Esophagus muscularis mucosa (tissue), 4 donors: ENCODE data around the gene PC. TPM values are rescaled to one million over a fixed set of nuclear protein-coding genes. Genes with fewer than 3 reads are reported as not detected.

Source experiments
- DNase-seq: peaks from one replicate; pipeline ENCODE4 v3.0.0-alpha.2; 2017; ENCODE audit errors: extremely low spot score
- H3K27ac ChIP-seq, 4 donors: fragments of 200-600 bp; sonication (generic); replicated peaks in 1 of 4; 1 replicate in 3 of 4; 2 replicates in 1 of 4; pipeline ENCODE4 v1.5.1; 2016 to 2019; ENCODE audit warnings: mild to moderate bottlenecking in 1 of 4
- H3K27me3 ChIP-seq, 4 donors: fragments of 200-600 bp; sonication (generic); one replicate each; pipeline versions ENCODE4 v1.5.1 to v1.6.0; 2016 to 2019
- H3K36me3 ChIP-seq, 4 donors: fragments of 200-600 bp; sonication (generic); one replicate each; pipeline ENCODE4 v1.5.1; 2016 to 2019
- H3K4me1 ChIP-seq, 4 donors: fragments of 200-600 bp; sonication (generic); one replicate each; pipeline ENCODE4 v1.5.1; 2016 to 2019
- H3K4me3 ChIP-seq, 4 donors: fragments of 200-600 bp; sonication (generic); 1 replicate in 2 of 4; 2 replicates in 2 of 4; pipeline ENCODE4 v1.5.1; 2016 to 2019; ENCODE audit warnings: mild to moderate bottlenecking in 4 of 4, moderate library complexity in 1 of 4
- H3K9me3 ChIP-seq, 4 donors: fragments of 200-600 bp; sonication (generic); 1 replicate in 3 of 4; 2 replicates in 1 of 4; pipeline ENCODE4 v1.5.1; 2016 to 2019
- EP300 ChIP-seq: sonication (generic); formaldehyde crosslinking; IDR thresholded peaks from one replicate; pipeline ENCODE4 v1.6.1; 2017; ENCODE audit warnings: antibody characterized with exemption
- POLR2A ChIP-seq: fragments of 450-650 bp; IDR thresholded peaks from one replicate; pipeline ENCODE4 v1.6.1; 2017; ENCODE audit warnings: antibody characterized with exemption, moderate library complexity, mild to moderate bottlenecking, low read depth
- POLR2AphosphoS5 ChIP-seq, 2 donors: sonication (generic); formaldehyde crosslinking; IDR thresholded peaks; one replicate each; pipeline ENCODE4 v1.6.1; 2017; ENCODE audit warnings: antibody characterized with exemption in 2 of 2
- WGBS: methylation state at CpG from one replicate; pipeline ENCODE4 v1.1.5; 2018; 5-methylcytosine and 5-hydroxymethylcytosine counted together
- intact Hi-C: fragments of 100-400 bp; cut with DNase I; formaldehyde crosslinking; loops from one replicate; pipeline ENCODE4 v1.15.1; 2023
- total RNA-seq, 4 donors: library from RNA; depleted of rRNA; stranded (reverse); fragments of >200 nt; gene quantifications; one replicate each; pipeline versions ENCODE4 v1.1.0 to v1.2.1, GENCODE V29; 2016
- TF ChIP-seq, protein P1 (sequence below), 3 experiments: fragments of 200-600 bp in 2 of 3; fragments of 450-650 bp in 1 of 3; sonication (generic) in 2 of 3; IDR thresholded peaks; one replicate each; pipeline ENCODE4 v1.5.1; 2017 to 2019; ENCODE audit warnings: antibody characterized with exemption in 3 of 3, mild to moderate bottlenecking in 2 of 3, moderate library complexity in 1 of 3

Gene PC
- total RNA-seq, 4 donors from 2014 or later, result 2.1 to 5.5 (median 5.1) TPM

DNA sequence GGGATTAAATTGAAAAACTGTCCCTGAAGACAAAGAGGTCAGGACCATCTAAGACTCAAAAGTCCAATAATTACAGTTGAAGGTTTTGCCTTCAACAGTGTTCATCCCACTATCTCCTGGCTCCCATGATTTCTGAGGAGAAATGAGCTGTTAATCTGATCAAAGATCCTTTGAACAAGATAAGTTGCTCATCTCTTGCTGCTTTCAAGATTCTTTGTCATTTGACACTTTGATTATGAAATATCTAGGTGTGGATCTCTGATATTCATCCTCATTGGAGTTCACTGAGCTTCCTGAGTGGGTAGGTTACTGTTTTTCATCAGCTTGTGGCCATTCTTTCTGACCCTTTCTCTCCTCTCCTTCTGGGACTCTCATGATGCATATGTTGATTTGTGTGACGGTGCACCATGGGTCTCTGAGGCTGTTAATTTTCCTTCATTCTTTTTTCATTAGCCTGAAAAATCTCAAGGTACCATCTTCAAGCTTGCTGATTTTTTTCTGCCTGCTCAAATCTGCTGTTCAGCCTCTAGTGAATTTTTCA is 20.9 kb downstream of the PC start:
- no peaks in the 10 kb centered on the region for H3K27me3 ChIP-seq
- H3K4me1 ChIP-seq, result no peaks in the 10 kb centered on the region
- no peak overlapping the region for H3K4me3 ChIP-seq
- TF ChIP-seq EP300 (no peak), POLR2AphosphoS5 (IDR thresholded peaks at IDR 0.05) (no peak), POLR2A (no peak)
- TF ChIP-seq, protein P1, sequence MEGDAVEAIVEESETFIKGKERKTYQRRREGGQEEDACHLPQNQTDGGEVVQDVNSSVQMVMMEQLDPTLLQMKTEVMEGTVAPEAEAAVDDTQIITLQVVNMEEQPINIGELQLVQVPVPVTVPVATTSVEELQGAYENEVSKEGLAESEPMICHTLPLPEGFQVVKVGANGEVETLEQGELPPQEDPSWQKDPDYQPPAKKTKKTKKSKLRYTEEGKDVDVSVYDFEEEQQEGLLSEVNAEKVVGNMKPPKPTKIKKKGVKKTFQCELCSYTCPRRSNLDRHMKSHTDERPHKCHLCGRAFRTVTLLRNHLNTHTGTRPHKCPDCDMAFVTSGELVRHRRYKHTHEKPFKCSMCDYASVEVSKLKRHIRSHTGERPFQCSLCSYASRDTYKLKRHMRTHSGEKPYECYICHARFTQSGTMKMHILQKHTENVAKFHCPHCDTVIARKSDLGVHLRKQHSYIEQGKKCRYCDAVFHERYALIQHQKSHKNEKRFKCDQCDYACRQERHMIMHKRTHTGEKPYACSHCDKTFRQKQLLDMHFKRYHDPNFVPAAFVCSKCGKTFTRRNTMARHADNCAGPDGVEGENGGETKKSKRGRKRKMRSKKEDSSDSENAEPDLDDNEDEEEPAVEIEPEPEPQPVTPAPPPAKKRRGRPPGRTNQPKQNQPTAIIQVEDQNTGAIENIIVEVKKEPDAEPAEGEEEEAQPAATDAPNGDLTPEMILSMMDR (IDR thresholded peaks at IDR 0.05), result no peak
- H3K36me3 ChIP-seq, result no peaks in the 10 kb centered on the region
- H3K9me3 ChIP-seq, result no peaks in the 10 kb centered on the region
- WGBS, result 88% methylated on average over 1 of the region's 1 CpG
- H3K27ac ChIP-seq, result no peak overlapping the region
- no peak for DNase-seq
- intact Hi-C loops, result no loop called here

DNA sequence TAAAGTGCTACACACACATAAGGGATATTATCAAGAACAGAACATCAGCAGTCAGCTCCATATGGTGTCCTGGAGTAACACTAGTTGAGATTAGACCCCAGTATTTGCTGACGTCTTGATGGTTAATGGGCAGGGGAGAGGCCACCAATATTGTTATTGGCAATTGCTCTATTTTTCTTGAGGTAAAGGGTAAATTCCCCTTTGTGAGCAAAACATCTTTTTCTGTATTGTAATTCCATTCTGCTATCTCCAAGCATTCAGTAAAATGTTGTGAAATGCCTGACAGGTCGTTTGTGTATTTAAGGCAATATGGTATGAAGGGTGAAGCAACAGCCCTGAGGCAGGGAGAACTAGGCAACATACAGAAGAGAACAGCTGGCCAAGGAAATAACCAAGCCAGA is 21.9 kb downstream of the PC start:
- no peak for DNase-seq
- Histone ChIP-seq H3K27ac (no peak overlapping the region), H3K27me3 (no peaks in the 10 kb centered on the region), H3K4me3 (no peak overlapping the region), H3K4me1 (no peaks in the 10 kb centered on the region), H3K36me3 (no peaks in the 10 kb centered on the region), H3K9me3 (no peaks in the 10 kb centered on the region)
- 66% methylated on average over 2 of the region's 2 CpGs for WGBS
- TF ChIP-seq, protein P1 (IDR thresholded peaks at IDR 0.05), result no peak
- TF ChIP-seq POLR2AphosphoS5 (IDR thresholded peaks at IDR 0.05) (no peak), EP300 (no peak), POLR2A (no peak)
- intact Hi-C loops, result no loop called here

DNA sequence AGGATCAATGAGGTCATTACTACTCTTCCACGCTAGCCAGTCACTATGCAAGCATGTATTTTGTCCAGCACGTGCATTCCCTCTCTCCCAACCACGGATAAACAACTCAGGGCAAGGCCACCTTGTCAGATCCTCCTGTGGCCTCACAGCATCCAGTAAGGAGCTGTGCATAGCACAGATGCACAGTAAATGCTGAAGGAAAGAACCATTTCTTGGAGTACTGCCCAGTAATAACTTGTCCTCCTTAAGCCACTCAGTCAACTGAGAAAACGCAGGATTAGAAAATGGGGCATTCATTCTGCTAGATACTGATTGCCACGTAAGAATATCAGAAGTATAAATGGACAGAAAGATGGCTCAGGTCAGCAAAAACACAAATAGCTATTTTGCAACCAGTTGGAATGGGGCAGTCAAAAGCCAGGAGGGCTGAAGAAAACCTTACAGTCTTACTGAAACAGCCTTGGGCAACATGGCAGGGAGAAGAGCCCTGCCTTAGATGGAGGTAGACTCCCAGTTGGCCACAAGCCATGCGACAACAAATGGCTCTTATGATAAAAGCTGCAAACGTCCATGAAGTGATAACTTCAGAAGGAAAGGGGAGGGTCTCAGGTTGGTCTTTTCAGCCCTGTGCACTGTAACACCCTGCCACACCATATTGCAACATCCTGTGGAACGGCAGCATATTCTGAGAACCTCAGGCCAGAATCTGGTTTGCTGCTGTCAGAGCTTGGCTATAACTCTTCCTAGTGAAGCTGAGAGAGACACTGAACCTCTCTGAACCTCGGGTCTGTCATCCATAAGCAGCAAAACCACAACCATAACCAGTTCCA is 23.0 kb downstream of the PC start:
- Histone ChIP-seq H3K4me1 (no peaks in the 10 kb centered on the region), H3K4me3 (no peak overlapping the region), H3K27ac (no peak overlapping the region), H3K36me3 (no peaks in the 10 kb centered on the region), H3K27me3 (no peaks in the 10 kb centered on the region), H3K9me3 (no peaks in the 10 kb centered on the region)
- intact Hi-C loops, result no loop called here
- DNase-seq, result no peak
- TF ChIP-seq EP300, result no peak
- WGBS, result 63% methylated on average over 9 of the region's 9 CpGs

DNA sequence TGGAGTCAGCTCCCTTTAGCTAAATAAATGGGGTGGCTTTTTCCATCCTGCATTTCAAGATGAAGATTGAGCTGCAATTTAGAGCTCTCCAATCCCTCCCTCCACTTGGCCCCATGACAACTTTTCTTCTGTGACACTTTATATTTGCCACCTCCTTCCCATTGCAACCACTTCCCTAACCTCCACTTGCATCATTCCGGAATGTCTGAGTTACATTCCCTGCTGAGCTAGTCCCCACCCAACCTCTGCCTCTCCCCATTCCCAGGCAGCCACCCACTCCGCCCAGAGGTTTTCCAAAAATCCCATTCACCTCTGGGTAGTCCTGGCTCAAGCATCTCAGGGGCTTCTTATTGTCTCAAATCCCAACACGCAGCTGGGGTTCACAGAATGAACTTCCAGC is 24.7 kb downstream of the PC start:
- intact Hi-C loops, result no loop called here
- TF ChIP-seq POLR2A (no peak), EP300 (no peak), POLR2AphosphoS5 (IDR thresholded peaks at IDR 0.05) (no peak)
- TF ChIP-seq, protein P1 (IDR thresholded peaks at IDR 0.05), result no peak
- WGBS, result 91% methylated on average over 3 of the region's 3 CpGs

DNA sequence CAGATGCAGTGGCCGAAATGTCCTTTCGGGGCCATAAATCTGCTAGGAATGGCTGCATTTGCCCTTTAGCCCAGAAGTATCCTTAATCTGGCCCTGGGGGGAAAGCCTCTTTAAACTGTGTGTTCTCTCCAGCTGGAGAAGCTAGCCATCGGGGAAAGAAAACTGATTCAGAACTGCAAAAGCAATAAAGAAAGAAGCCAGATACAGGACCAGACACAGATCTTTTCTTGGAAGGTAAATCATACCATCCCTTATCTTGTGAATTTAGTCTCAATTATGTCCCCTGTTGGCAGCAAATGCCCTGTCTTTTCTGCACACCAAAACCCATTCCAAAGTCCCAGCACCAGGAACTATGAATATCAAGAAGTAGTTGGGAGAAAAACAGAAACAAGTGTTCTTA is 25.6 kb downstream of the PC start:
- 98% methylated on average over 3 of the region's 3 CpGs for WGBS
- H3K9me3 ChIP-seq, result no peaks in the 10 kb centered on the region
- no peak overlapping the region for H3K4me3 ChIP-seq
- H3K4me1 ChIP-seq, result no peaks in the 10 kb centered on the region
- H3K36me3 ChIP-seq, result no peaks in the 10 kb centered on the region
- TF ChIP-seq, protein P1 (IDR thresholded peaks at IDR 0.05), result no peak
- no peak for TF ChIP-seq POLR2A
- TF ChIP-seq POLR2AphosphoS5 (IDR thresholded peaks at IDR 0.05), result no peak
- TF ChIP-seq EP300, result no peak
- intact Hi-C loops, result no loop called here
- no peak for DNase-seq
- H3K27ac ChIP-seq, result no peak overlapping the region
- H3K27me3 ChIP-seq, result no peaks in the 10 kb centered on the region

More for the DNA sequence above, 24.7 kb downstream of the PC start:
- Histone ChIP-seq H3K36me3 (no peaks in the 10 kb centered on the region), H3K9me3 (no peaks in the 10 kb centered on the region), H3K27ac (no peak overlapping the region), H3K4me3 (no peak overlapping the region), H3K27me3 (no peaks in the 10 kb centered on the region), H3K4me1 (no peaks in the 10 kb centered on the region)
- no peak for DNase-seq
